ENCODE measurements around the gene SRSF12. TPM values are rescaled to one million over a fixed set of nuclear protein-coding genes. Genes with fewer than 3 reads are reported as not detected.

SRSF12 gene
- total RNA-seq, 4 donors from 2014 or later = 2.8 to 12.7 TPM; not detected in 2

- intact Hi-C loops (cut with DNase I; ENCODE audit: low total_unique reads) = no loop called here
- peaks cover 0 to 3% of the 10 kb centered on the region in 2 donors for H3K4me1 ChIP-seq
- TF ChIP-seq CTCF (IDR thresholded peaks at IDR 0.05) (no peak), POLR2A (IDR thresholded peaks at IDR 0.05) (no peak)
- DNase-seq = no peak
- H3K36me3 ChIP-seq = no peaks in the 10 kb centered on the region
- H3K27ac ChIP-seq = peak overlapping the region; percentile 73 to 89
- peak overlapping the region; percentile 53 to 79 for H3K4me3 ChIP-seq
- H3K27me3 ChIP-seq = no peaks in the 10 kb centered on the region
- H3K9me3 ChIP-seq = no peaks in the 10 kb centered on the region
Measured at GRCh38 chr6:89145091-89145955, 27.5 kb upstream of the SRSF12 start.

- Histone ChIP-seq H3K4me3 (no peak overlapping the region), H3K4me1 (peaks cover 0 to 3% of the 10 kb centered on the region in 2 donors), H3K36me3 (no peaks in the 10 kb centered on the region), H3K27ac (peak overlapping the region in 1 of 2 donors; percentile 73), H3K27me3 (no peaks in the 10 kb centered on the region), H3K9me3 (no peaks in the 10 kb centered on the region)
- intact Hi-C loops (cut with DNase I; ENCODE audit: low total_unique reads) = no loop called here
- no peak for DNase-seq
- no peak for TF ChIP-seq CTCF (IDR thresholded peaks at IDR 0.05)
- TF ChIP-seq POLR2A (IDR thresholded peaks at IDR 0.05) = no peak
Measured at GRCh38 chr6:89144354-89144906, 26.6 kb upstream of the SRSF12 start.

GRCh38 chr6:89140347-89141156 is 22.7 kb upstream of the SRSF12 start:
- H3K4me3 ChIP-seq = no peak overlapping the region
- TF ChIP-seq POLR2A (IDR thresholded peaks at IDR 0.05) (no peak), CTCF (IDR thresholded peaks at IDR 0.05) (no peak)
- H3K27me3 ChIP-seq = no peaks in the 10 kb centered on the region
- H3K9me3 ChIP-seq = no peaks in the 10 kb centered on the region
- no peak for DNase-seq
- intact Hi-C loops (cut with DNase I; ENCODE audit: low total_unique reads) = no loop called here
- no peak overlapping the region for H3K27ac ChIP-seq
- H3K36me3 ChIP-seq = no peaks in the 10 kb centered on the region
- no peaks in the 10 kb centered on the region for H3K4me1 ChIP-seq

GRCh38 chr6:89139509-89140346 is 21.9 kb upstream of the SRSF12 start:
- H3K4me1 ChIP-seq = no peaks in the 10 kb centered on the region
- no peaks in the 10 kb centered on the region for H3K9me3 ChIP-seq
- intact Hi-C loops (cut with DNase I; ENCODE audit: low total_unique reads) = no loop called here
- H3K4me3 ChIP-seq = no peak overlapping the region
- no peaks in the 10 kb centered on the region for H3K27me3 ChIP-seq
- TF ChIP-seq POLR2A (IDR thresholded peaks at IDR 0.05) (no peak), CTCF (IDR thresholded peaks at IDR 0.05) (no peak)
- no peaks in the 10 kb centered on the region for H3K36me3 ChIP-seq
- DNase-seq = no peak
- H3K27ac ChIP-seq = no peak overlapping the region
